Measurements from ENCODE around the gene WDR90.

The WDR90 gene

DNA sequence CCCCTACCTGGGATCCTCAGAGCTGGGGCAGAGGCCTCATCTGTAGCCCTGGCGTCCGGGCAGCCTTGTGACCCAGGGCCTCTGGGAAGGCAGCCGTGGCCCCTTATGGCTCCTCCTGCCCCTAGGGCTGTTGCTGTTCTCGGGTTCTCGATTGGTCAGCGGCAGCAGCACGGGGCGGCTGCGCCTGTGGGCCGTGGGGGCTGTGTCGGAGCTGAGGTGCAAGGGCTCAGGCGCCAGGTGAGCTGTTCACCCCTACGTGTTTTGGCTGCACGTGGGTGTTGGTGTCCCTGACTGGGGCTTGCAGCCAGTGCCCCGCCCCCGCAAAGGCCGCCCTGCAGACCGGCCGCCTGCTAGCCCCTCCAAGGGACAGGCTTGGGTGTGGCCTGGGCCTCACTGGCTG is 12.9 kb downstream of the WDR90 start:
- no peak for DNase-seq

DNA sequence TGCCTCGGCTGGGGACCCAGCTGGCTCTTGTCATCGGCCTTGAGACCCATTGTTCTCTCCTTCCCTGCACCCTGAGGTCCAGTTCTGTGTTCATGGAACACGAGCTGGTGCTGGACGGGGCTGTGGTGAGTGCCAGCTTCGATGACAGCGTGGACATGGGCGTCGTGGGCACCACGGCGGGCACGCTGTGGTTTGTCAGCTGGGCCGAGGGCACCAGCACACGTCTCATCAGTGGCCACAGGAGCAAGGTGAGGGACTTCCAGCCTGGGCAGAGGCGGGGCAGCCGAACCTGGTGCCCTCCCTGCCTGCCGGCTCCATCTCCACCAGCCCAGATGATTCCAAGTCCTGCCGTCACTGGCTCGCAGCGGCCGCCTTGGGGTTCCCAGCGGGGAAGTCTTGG is 13.4 kb downstream of the WDR90 start:
- no peak for DNase-seq

DNA sequence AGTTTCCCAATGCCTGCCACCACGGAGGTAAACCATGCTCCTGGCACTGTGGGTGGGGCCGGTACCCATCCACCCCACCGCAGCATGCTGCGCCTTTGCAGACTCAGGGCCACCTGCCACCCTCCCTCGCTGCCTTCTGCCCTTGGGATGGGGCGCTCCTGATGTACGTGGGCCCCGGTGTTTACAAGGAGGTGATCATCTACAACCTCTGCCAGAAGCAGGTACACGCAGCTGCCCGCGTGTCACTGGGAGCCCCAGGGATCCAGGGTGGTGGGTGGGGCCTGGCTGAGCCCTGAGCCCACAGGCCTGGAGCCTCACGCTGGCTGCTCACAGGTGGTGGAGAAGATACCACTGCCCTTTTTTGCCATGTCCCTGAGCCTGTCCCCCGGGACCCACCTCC is 17.4 kb downstream of the WDR90 start:
- DNase-seq = no peak

DNA sequence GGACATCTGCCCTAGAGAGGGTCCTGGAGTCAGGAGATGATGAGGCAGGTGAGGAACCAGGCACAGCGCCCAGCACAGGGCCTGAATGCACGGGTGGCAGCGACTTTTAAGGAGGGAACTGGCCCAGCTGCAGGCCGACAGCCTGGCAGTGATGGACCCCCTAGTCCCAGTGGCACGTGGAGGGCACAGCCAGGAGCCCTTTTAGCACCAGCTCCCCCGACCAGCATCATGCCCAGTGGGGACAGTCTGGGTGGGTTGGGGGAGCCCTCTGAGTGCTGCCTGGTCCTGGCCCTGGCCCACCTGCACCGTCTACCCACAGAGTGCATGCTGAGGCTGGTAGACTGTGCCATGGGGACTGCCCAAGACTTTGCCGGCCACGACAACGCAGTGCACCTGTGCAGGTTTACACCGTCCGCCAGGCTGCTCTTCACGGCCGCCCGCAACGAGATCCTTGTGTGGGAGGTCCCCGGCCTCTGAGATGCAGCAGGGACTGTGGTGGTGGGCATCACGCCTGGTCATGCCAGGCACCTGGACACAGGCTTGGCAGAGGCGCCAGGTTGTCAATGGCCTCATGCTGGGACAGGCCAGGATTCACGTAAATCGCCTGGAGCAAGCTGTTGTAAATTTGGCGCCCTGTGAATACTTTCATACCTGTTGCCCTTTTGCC is 18.1 kb downstream of the WDR90 start:
- no peak for DNase-seq

DNA sequence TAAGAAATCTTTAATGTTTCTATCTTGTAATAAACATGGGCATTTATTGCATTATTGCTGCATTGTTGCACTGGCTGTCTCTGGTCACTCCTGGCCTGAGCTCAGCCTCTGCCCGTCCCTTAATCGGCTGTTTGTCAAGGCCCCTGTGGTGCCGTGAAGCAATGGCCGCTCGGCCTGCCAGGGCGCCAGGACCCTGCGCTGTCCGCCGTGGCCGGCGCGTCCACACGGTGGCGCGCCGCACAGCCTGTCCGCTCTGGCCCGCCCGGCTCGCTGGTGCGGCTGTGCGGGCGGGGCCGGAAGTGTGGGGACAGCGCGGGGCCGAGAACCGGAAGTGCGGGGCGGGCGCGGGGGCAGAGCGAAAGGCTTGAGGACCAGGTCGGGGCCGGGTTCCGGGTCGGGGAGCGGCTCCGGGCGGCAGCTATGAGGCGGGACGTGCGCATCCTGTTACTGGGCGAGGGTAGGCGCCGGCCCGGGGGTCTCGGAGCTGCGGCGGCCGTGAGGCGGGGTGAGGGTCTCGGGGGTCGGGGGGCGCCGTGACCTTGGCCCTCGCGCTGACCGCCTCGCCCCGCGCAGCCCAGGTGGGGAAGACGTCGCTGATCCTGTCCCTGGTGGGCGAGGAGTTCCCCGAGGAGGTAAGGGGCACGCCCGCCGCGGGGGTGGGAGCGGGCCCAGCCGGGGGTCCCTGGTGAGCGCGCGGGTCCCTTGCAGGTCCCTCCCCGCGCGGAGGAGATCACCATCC is 18.8 kb downstream of the WDR90 start, which contains the start of gene RHOT2:
RHOT2 (plus strand) TSS at position 353 of the 739 bp plus-strand sequence; CDS start at position 421, 68 bp downstream.
- peak; percentile 69 for DNase-seq

DNA sequence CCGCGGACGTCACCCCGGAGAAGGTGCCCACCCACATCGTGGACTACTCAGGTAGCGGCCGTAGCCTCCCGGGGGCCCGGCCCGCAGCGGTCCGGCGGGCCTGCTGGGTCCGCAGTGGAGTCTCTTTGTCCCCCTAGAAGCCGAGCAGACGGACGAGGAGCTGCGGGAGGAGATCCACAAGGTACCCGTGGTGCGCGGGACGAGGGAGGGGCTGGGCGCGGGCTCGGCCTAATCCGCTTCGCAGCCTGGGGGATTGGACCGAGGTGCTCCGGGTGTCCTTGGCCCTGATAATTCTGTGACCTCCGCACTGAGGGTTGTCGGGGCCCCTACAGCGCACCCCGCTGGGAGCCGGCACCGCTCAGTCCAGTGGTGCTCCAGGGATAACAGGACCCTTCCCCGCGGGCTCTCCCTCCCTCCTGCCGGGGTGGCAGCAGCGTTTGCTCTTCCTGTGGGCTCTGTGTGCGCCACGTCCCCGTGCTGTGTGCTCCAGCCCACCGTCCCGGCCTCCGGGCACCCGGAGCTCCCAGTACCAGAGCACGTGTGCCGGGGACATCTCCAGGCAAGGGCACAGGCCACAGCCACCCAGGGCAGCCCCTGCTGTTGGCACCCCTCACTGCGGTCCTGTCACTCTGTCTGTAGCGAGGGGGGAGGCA is 19.5 kb downstream of the WDR90 start:
- no peak for DNase-seq

DNA sequence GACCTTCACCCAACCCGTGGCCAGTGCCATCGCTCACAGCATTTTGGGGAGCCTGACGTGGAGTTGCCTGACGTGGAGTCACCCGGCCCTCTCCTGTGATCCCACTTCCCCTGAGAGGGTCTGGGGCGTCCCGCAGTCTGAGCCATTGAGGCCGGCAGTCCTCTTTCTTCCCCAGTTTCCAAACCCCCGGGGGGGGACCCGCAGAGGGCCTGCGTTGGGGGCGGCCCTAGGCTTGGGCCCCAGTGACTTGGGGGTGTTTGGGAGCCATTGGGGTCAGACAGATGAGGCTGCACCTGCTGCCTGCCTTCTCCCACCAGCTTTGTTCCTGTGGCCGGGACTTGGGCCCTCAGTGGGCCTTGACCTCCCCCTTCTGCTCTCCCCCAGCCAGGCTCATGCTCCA is 20.5 kb downstream of the WDR90 start:
- DNase-seq = no peak

DNA sequence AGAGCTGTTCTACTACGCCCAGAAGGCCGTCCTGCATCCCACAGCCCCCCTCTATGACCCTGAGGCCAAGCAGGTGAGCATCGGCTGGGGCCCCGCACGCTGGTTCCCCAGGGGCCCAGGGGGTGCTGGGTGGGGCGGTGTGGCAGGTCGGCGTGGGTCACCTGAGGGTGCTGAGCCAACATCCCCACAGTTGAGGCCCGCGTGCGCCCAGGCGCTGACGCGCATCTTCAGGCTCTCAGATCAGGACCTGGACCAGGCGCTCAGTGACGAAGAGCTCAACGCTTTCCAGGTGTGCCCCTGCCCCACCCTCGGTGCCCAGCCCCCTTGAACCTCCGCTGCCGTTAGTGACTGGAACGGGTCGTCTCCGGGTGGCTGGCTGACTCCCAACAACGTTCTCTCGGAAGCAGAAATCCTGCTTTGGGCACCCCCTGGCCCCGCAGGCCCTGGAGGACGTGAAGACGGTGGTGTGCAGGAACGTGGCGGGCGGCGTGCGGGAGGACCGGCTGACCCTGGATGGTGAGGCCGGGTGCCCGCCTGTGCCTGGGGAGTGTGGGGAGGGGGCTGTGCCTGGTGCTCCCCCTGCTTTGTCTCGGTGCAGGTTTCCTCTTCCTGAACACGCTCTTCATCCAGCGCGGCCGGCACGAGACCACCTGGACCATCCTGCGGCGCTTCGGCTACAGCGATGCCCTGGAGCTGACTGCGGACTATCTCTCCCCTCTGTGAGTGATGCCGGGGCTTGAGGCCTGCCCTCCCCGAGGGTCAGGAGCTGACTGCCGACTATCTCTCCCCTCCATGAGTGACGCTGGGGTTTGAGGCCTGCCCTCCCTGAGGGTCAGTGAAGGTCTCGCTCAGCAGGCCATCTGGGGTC is 21.6 kb downstream of the WDR90 start:
- DNase-seq = no peak

DNA sequence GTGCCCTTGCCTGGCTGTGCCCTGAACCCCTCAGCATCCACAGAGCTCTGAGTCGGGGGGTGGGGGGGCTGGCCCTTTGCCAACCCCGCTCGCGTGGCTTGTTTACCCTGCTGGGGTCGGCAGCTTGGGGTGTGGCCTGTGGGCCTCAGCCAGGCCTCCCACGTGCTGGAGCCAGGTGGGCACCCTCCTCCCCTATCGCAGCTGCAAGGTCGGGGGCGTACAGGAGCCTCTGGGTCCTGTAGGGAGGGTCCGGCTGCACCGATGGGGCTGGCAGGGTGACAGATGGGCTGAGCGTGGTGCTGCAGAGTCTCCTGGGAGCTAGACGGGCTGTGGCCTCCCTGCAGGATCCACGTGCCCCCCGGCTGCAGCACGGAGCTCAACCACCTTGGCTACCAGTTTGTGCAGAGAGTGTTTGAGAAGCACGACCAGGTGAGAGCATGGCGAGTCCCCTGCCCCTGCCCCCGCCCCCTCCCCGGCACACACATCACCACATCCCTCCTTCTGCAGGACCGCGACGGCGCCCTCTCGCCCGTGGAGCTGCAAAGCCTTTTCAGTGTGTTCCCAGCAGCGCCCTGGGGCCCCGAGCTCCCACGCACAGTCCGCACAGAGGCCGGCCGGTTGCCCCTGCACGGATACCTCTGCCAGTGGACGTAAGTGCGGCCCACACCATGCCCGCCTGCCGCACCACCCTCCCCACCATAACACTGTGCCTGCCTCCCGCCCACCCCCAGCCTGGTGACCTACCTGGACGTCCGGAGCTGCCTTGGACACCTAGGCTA is 22.4 kb downstream of the WDR90 start:
- DNase-seq = no peak

DNA sequence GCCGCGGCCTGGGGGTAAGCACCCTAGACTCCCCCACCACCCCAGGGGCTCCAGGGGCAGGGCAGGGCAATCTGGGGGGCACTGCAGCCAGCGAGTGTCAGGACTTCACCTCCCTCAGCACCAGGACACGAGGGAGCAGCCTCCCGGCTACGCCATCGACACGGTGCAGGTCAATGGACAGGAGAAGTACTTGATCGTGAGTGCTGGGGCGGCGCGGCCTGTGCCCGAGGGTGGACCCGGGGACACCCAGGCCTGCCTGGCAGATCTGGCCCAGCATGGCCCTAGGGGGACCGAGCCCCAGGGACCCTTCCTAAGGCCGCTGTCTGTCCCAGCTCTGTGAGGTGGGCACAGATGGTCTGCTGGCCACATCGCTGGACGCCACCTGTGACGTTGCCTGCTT is 23.2 kb downstream of the WDR90 start:
- no peak for DNase-seq

DNA sequence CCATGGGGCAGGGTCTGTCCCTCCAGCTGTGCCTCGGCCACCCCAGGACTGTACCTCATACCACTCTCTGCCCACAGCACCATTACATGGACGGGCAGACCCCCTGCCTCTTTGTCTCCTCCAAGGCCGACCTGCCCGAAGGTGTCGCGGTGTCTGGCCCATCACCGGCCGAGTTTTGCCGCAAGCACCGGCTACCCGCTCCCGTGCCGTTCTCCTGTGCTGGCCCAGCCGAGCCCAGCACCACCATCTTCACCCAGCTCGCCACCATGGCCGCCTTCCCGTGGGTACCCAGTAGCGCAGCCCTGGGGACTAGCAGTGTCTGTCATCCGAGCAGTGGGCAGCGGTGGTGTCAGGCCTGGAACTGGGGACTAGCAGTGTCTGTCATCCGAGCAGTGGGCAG is 23.7 kb downstream of the WDR90 start:
- no peak for DNase-seq

DNA sequence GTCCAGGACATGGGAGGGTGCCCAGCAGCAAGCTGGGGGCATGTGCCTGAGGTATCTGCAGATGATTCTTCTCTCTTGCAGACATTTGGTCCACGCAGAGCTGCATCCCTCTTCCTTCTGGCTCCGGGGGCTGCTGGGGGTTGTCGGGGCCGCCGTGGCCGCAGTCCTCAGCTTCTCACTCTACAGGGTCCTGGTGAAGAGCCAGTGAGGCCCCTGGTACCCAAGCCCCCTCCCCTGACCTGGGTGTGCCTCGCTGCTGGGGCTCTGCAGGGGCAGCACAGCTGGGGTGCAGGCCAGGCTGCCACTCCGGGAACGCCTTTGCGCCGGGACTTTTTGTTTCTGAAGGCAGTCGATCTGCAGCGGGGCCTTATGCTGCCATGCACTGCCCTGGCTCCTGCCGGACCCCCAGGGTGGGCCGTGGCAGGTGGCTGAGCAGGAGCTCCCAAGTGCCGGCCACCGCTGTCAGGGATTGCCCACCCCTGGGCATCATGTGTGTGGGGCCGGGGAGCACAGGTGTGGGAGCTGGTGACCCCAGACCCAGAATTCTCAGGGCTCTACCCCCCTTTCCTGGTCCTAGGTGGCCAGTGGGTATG is 24.3 kb downstream of the WDR90 start:
- no peak for DNase-seq

DNA sequence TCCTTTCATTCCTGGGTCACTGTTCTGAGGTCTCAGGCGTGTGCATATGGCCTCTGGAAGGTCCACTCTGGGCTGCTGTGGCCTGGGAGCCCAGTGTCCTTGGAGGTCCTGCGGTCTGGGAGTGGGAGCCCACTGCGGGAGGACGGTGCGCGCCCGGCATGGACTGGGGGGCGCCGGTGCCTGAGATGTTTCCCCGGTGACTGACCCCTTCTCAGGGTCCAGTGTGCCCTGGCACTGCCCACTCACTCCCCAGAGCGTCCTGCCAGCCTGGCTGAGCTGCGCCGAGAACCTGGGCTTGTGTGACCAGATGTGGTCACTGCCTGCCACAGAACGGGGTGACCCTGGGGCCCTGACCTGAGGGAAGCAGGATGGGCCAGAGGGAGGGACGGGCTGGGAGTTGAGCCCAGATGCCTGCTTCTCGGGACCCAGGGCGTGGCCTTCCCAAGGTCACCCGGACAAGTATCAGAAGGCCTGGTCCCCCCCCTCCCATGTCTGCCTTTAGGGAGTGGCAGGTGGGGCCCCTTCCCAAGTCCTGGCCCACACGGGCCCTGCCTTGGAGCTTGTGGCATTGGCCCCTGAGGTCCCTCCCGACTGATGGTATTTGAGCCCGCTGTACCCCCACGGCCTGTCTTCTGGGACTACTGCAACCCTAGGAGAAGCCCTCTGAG is 25.2 kb downstream of the WDR90 start:
- DNase-seq = no peak

DNA sequence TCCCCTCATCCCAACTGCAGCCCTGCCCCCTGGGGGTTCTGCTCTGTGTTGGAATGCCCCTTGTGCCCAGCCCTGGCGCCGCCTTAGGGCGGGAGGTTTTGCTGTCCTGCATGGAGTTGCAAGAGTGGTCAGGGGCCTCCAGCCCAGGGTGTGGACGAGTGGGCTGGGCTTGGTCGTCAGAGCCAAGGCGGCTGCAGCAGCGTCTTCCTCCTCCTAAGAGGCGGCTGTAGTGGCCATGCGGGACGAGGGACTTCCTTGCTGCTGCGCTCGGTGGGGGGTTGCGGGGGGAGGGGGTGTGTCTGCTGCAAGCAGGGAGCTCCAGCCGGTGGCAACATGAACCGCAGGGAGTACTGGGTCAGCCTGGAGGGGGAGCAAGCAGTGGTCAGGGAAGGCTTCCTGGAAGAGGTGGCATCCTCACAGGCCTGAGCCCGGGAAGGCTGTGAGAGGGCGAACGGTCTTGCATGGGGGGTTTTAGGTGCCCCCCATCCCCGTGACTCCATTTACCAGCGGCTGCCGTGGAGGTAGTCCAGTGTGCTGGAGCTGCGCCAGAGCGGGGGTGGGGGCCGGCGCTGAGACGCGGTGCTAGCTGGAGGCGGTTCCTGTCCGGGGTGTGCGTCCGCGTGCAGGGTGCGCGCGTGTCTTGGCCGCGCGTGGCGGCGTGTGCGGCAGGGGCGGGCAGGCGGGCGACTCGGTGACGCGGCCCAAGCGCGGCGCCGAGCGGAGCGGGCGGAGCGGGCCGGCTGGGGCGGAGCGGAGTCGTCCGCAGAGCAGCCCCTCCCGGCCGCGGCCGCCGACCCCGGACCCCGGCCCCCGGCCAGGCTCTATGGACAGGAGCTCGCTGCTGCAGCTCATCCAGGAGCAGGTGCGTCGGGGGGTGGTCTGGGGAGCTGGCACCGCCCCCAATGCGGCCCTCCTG is 26.1 kb downstream of the WDR90 start, which contains the start of gene RHBDL1:
RHBDL1 (plus strand) TSS at position 704 of the 916 bp plus-strand sequence; CDS start at position 824, 120 bp downstream.
- DNase-seq = no peak

DNA sequence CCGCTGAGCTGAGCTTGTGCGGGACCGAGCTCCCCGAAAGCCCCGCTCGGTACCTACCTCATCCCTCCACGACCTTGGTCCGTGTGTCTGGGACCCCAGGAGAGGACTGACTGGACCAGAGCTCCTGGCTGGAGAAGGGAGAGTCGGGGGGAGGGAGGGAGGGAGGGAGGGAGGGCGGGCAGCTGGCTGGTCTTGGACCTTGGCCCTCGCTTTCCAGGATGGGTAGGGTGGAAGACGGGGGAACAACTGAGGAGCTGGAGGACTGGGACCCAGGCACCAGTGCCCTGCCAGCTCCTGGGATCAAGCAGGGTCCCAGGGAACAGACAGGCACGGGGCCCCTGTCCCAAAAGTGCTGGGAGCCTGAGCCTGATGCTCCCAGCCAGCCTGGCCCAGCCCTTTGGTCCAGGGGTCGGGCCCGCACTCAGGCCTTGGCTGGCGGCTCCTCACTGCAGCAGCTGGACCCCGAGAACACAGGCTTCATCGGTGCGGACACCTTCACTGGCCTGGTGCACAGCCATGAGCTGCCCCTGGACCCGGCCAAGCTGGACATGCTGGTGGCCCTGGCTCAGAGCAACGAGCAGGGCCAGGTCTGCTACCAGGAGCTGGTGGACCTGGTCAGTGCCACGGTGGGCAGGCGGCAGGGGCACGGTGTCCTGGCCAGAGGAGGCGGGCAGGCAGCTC is 26.9 kb downstream of the WDR90 start:
- DNase-seq = no peak

DNA sequence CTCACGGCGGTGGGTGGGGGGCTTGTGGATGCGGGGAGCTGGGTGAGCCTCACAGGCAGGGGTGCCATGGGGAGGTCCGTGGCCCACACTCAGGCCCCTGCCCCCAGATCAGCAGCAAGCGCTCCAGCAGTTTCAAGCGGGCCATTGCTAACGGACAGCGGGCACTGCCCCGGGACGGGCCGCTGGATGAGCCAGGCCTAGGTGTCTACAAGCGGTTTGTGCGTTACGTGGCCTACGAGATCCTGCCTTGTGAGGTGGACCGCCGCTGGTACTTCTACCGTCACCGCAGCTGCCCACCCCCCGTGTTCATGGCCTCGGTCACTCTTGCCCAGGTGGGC is 27.4 kb downstream of the WDR90 start:
- no peak for DNase-seq

DNA sequence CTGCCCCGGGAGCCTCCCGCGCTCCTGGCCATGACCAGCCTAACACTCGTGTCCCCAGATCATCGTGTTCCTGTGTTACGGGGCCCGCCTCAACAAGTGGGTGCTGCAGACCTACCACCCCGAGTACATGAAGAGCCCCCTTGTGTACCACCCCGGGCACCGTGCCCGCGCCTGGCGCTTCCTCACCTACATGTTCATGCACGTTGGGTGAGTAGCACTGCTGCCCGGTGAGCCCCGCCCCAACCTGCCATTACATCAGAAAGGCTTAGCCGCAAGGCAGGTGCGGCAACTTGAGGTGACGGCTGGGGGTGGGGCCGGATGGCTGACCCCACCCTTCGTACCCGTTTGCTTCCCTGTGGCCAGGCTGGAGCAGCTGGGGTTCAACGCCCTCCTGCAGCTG is 27.7 kb downstream of the WDR90 start:
- DNase-seq = no peak

DNA sequence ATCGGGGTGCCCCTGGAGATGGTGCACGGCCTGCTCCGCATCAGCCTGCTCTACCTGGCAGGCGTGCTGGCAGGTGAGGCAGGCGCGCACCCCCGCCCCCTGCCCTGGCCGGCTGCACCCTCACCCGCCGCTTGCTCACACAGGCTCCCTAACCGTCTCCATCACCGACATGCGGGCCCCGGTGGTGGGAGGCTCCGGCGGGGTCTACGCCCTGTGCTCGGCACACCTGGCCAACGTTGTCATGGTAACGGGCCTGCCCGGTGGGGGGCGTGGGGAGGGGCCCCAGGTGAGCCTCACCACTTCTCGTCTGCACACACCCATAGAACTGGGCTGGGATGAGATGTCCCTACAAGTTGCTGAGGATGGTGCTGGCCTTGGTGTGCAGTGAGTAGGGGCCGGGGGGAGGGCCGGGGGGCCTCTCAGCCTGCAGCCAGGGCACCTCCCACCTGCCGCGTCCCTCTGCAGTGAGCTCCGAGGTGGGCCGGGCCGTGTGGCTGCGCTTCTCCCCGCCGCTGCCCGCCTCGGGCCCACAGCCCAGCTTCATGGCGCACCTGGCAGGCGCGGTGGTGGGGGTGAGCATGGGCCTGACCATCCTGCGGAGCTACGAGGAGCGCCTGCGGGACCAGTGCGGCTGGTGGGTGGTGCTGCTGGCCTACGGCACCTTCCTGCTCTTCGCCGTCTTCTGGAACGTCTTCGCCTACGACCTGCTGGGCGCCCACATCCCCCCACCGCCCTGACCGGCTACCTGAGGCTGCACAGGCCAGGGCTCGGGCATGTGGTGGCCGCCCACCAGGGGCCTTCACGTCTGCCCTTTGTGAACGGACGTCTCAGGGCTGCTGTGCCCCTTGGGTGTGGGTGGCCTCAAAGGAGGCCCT is 28.4 kb downstream of the WDR90 start:
- no peak for DNase-seq

Measured in NCI-H446 treated with DMSO at 0.1 percent for 48 hours (cell line).